GM21367 (cell line): ENCODE data around the gene EHMT1.

Source experiments
- ATAC-seq: cut with Tn5 transposase; IDR thresholded peaks from one replicate; pipeline ENCODE4 v1.9.1; 2021; ENCODE audit not compliant: unreplicated experiment

Gene EHMT1

GRCh38 chr9:137643921-137644320 lies 25.1 kb downstream of the EHMT1 start:
- no peak for ATAC-seq

- no peak for ATAC-seq
Observed at GRCh38 chr9:137645211-137645610, 26.4 kb downstream of the EHMT1 start.

GRCh38 chr9:137646341-137646740 lies 27.5 kb downstream of the EHMT1 start:
- ATAC-seq = no peak

- ATAC-seq = no peak
Observed at GRCh38 chr9:137647096-137647714, 28.4 kb downstream of the EHMT1 start.

GRCh38 chr9:137648396-137648795 lies 29.6 kb downstream of the EHMT1 start:
- no peak for ATAC-seq

- no peak for ATAC-seq
Observed at GRCh38 chr9:137649553-137649952, 30.7 kb downstream of the EHMT1 start.

- ATAC-seq = no peak
Observed at GRCh38 chr9:137650259-137650658, 31.5 kb downstream of the EHMT1 start.

GRCh38 chr9:137650779-137651178 lies 32.0 kb downstream of the EHMT1 start:
- ATAC-seq = no peak

- ATAC-seq = no peak
Observed at GRCh38 chr9:137656416-137656815, 37.6 kb downstream of the EHMT1 start.

- ATAC-seq = no peak
Observed at GRCh38 chr9:137657606-137658005, 38.8 kb downstream of the EHMT1 start.

GRCh38 chr9:137658781-137659180 lies 40.0 kb downstream of the EHMT1 start:
- no peak for ATAC-seq

- ATAC-seq = no peak
Observed at GRCh38 chr9:137660144-137660543, 41.3 kb downstream of the EHMT1 start.

GRCh38 chr9:137663584-137663983 lies 44.8 kb downstream of the EHMT1 start:
- ATAC-seq = no peak

GRCh38 chr9:137664676-137665075 lies 45.9 kb downstream of the EHMT1 start:
- ATAC-seq = no peak

- no peak for ATAC-seq
Observed at GRCh38 chr9:137665226-137665625, 46.4 kb downstream of the EHMT1 start.

GRCh38 chr9:137665697-137666512 lies 47.1 kb downstream of the EHMT1 start:
- ATAC-seq = no peak

GRCh38 chr9:137666513-137666822 lies 47.7 kb downstream of the EHMT1 start:
- ATAC-seq = no peak

- ATAC-seq = no peak
Observed at GRCh38 chr9:137666955-137667670, 48.3 kb downstream of the EHMT1 start.

GRCh38 chr9:137668203-137668602 lies 49.4 kb downstream of the EHMT1 start:
- ATAC-seq = no peak

- ATAC-seq = no peak
Observed at GRCh38 chr9:137669261-137669672, 50.5 kb downstream of the EHMT1 start.

GRCh38 chr9:137670391-137671195 lies 51.8 kb downstream of the EHMT1 start:
- no peak for ATAC-seq
